KOPT-K1 (cell line): ENCODE data around the gene UPK1A.

Source experiments
- H3K27ac ChIP-seq: fragments of 200-600 bp; sonication (generic); 2 replicates; pipeline ENCODE4 v1.5.1; 2016; ENCODE audit warnings: antibody characterized with exemption, mild to moderate bottlenecking, low read depth, low read length; ENCODE audit not compliant: poor library complexity, severe bottlenecking
- H3K36me3 ChIP-seq: fragments of 200-600 bp; sonication (generic); 2 replicates; pipeline ENCODE4 v1.5.1; 2017; ENCODE audit warnings: antibody characterized with exemption, mild to moderate bottlenecking, low read length, moderate library complexity; ENCODE audit not compliant: insufficient read depth
- H3K9me3 ChIP-seq: fragments of 200-600 bp; sonication (generic); 2 replicates; pipeline ENCODE4 v1.5.1; 2017; ENCODE audit warnings: antibody characterized with exemption, low read length, mild to moderate bottlenecking; ENCODE audit not compliant: insufficient read depth, poor library complexity, severe bottlenecking

The UPK1A gene

GRCh38 chr19:35727053-35727955, 61.0 kb downstream of the UPK1A start:
- peaks cover 99% of the 10 kb centered on the region for H3K36me3 ChIP-seq
- H3K27ac ChIP-seq, result no peak overlapping the region
- no peaks in the 10 kb centered on the region for H3K9me3 ChIP-seq
